NOMO-1 treated with dmso at 0.1 percent for 144 hours (cell line): ENCODE measurements around the gene FUCA1.
A peak's percentile ranks its signal among the peaks of the same experiment; 100 is the strongest.
"Not testable (repeated sequence)": the region's sequence is repeated elsewhere in the genome, so short reads cannot be mapped to it uniquely, and the experiment has no call there.

Experiments
- DNase-seq: peaks from one replicate; lab custom pipeline; 2025; ENCODE audit not compliant: unreplicated experiment; lab: John Stamatoyannopoulos, UW

Gene FUCA1

GRCh38 chr1:23843644-23844043 is 24.4 kb downstream of the FUCA1 start:
- DNase-seq: no peak

- peak; percentile 31 for DNase-seq
These were observed 29.7 kb downstream of the FUCA1 start for GRCh38 chr1:23838401-23838866.

GRCh38 chr1:23837908-23838307 is 30.2 kb downstream of the FUCA1 start:
- no peak for DNase-seq

- no peak for DNase-seq
These were observed 32.1 kb downstream of the FUCA1 start for GRCh38 chr1:23836037-23836436.

- not testable (repeated sequence) for DNase-seq
These were observed 33.9 kb downstream of the FUCA1 start for GRCh38 chr1:23834156-23834555.

GRCh38 chr1:23827717-23828116 is 40.4 kb downstream of the FUCA1 start:
- no peak for DNase-seq

GRCh38 chr1:23826590-23826989 is 41.5 kb downstream of the FUCA1 start:
- DNase-seq: not testable (repeated sequence)

- no peak for DNase-seq
These were observed 42.1 kb downstream of the FUCA1 start for GRCh38 chr1:23825762-23826522.

GRCh38 chr1:23825076-23825761 is 42.9 kb downstream of the FUCA1 start, which contains the start of gene HMGCL:
Gene HMGCL (minus strand): TSS chr1:23825429. CDS start chr1:23825415, 14 bp downstream.
- peak; percentile 88 for DNase-seq

GRCh38 chr1:23824711-23825075 is 43.4 kb downstream of the FUCA1 start:
- no peak for DNase-seq

- DNase-seq: no peak
These were observed 44.3 kb downstream of the FUCA1 start for GRCh38 chr1:23823767-23824166.

GRCh38 chr1:23817633-23818032 is 50.5 kb downstream of the FUCA1 start:
- no peak for DNase-seq

GRCh38 chr1:23816906-23817305 is 51.2 kb downstream of the FUCA1 start:
- no peak for DNase-seq

- DNase-seq: no peak
These were observed 51.7 kb downstream of the FUCA1 start for GRCh38 chr1:23816361-23816760.

- no peak for DNase-seq
These were observed 54.1 kb downstream of the FUCA1 start for GRCh38 chr1:23814016-23814415.

GRCh38 chr1:23810818-23811540 is 57.1 kb downstream of the FUCA1 start:
- peak; percentile 88 for DNase-seq

- DNase-seq: peak; percentile 96
These were observed 58.3 kb downstream of the FUCA1 start for GRCh38 chr1:23809751-23810171.

- peak; percentile 86 for DNase-seq
These were observed 60.6 kb downstream of the FUCA1 start for GRCh38 chr1:23807453-23807852.

- DNase-seq: no peak
These were observed 61.8 kb downstream of the FUCA1 start for GRCh38 chr1:23806280-23806679.

GRCh38 chr1:23805025-23805424 is 63.1 kb downstream of the FUCA1 start:
- no peak for DNase-seq

GRCh38 chr1:23804183-23804835 is 63.8 kb downstream of the FUCA1 start:
- no peak for DNase-seq
